GM18868 (cell line): ENCODE measurements around the gene THSD7A.
"Not testable (repeated sequence)": the region's sequence is repeated elsewhere in the genome, so short reads cannot be mapped to it uniquely, and the experiment has no call there.

Experiments
- ATAC-seq: cut with Tn5 transposase; IDR thresholded peaks from one replicate; pipeline ENCODE4 v1.9.1; 2021; ENCODE audit warnings: mild to moderate bottlenecking, moderate library complexity; ENCODE audit not compliant: unreplicated experiment

The THSD7A gene

DNA sequence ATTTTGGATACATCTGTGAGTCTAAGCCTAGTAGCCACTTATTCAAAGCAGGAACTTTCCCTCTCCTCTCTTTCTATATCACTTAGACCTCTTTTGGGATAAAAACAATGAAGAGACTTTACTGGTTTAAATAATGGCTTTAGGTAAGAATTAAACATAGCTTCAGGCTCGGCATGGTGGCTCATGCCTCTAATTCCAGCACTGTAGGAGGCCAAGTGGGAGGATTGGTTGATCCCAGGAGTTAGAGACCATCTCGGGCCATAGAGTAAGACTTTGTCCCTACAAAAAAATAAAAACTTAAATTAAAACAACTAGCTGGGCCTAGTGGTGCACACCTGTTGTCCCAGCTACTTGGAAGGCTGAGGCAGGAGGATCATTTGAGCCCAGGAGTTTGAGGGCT is 304.3 kb downstream of the THSD7A start:
- ATAC-seq: no peak

DNA sequence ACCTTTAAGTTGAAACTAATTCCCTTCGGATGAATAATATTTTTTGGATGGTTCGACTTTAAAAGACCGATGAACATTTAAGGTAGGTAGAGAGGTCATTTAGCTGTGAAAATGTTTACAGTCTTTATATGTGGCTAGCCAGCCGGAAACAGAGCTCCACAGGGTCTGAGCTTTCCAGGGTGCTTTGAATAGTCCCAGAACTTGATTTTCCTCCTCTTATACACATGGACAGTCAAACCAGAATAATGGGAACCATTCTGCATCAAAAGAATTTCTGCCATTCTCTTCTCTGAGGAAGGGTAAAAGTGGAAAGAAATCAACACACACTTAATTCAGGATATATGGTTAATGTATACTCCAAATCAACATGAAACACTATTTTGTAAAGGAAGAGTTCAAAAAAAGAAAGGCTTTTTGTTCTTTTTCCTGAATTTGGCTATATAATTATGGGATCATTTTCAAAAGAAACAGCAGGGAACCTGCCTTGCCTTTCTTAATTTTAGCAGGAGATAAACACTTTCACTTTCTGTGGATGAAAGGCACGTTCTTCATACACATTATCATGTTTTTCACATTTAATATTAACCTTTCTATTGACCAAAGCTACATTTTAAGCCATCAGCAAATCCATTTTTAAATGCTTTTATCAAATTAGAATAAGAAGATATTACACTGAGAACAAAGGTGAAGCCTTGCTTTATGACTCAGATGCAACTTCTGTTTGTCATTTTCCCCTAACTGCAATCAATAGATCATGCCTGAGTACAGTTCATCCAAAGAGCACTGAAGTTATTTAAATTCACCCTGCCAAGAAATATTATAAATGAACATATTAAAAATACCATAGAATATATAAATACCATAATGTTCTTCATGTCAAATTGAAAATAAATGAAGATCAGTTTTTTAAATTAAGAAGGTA is 307.3 kb downstream of the THSD7A start:
- ATAC-seq: no peak

DNA sequence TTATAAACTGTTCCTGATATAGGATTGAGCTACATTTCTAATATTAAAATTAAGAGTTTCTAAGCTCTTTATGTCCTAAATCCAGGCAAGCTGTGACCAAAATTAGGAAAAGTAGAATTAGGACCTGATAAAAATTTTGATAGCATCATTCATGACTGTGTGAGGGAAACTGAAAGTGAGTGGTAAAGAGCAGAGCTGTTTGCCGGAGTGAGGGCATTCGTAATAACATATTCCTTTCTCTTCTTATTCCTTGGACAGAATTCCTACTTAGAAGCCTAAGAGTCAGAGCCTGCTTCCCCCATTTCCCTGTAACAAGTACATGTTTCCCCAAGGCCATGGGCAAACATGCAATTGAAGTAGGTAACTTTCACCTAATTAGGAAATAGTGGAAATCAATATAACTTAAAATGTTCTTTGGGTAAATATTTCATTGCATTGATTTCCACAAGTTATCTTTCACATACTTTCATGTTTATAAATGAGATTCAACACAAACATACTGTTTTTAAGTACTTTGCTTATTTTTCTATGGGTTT is 310.0 kb downstream of the THSD7A start:
- not testable (repeated sequence) for ATAC-seq

DNA sequence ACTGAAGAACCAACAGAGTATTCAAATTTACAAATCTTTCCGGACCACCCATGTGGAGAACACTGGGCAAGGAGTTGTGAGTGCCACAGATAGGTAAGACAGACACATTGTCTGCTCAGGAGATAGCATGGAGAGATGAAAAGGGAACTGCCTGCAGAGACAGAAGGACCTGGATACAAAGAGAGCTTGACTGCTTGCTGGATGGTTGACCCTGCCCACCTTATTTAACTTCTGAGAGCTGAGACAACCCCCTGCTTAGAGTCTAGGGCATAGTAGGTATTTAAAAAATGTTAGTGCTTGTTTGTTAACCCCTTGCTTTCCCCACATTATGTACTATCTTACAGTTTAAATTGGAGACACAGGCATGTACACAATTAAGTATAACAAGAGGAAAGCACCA is 314.1 kb downstream of the THSD7A start:
- no peak for ATAC-seq

DNA sequence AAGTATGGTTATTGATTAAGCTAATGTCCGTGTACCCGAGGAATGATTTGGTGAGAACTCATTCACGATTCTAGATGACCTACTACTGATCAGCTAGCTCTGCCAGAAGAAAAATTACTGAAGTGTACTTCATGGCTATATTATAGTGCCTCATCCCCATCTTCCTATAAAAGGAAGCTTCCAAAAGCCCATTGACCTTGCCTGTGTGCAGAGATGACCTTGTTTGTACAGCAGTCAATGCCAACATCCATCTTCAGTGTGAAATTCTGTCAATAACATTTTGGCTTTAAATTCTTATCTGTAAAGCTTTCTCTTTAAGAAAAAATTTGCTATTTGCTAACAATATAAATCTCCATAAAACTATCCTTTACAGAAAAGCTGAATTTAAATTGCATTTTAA is 315.7 kb downstream of the THSD7A start:
- no peak for ATAC-seq

DNA sequence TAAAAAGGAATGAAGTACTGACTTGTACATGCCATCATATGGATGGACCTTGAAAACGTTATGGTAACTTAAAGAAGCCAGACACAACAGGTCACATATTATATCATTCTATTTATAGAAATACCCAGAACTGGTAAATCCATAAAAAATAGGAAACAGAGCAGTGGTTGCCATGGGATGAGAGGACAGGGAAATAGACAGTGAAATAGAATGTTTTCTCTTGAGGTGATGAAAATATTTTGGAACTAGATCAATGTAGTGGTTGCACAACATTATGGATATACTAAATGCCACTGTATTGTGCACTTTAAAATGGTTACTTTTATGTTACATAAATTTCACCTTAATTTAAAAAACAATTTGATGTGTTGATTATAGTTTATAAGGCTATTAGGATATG is 318.5 kb downstream of the THSD7A start:
- ATAC-seq: no peak

DNA sequence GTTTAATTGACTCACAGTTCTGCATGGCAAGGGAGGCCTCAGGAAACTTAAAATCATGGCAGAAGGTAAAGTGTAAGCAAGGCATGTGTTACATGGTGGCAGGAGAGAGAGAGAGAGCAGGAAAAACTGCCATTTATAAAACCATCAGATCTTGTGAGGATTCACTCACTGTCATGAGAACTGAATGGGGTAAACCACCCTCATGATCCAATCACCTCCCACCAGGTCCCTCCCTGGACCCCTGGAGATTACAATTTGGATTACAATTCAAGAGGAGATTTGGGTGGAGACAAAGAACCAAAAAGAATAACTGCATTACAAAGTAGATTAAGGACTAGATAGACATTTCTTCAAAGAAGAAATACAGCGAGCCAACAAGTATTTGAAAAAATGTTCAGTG is 324.1 kb downstream of the THSD7A start:
- no peak for ATAC-seq

DNA sequence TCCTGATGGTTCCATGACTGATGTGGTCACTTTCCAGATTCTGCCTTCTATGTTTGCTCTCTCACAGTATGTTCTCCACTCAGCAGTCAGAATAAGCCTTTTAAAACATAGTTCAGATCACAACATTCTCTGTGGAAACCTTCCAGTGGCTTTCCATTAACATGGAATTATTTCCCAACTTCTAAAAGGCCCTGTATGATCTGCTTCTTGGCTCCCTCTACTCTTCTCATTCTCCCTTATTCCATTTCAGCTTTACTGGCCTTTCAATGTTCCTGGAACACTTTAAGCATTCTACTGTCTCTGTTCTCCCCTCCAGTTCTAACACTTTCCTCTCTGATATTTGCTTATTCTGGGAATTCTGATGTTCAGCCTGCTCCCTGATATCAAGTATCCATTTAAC is 325.6 kb downstream of the THSD7A start:
- peak; percentile 24 for ATAC-seq

DNA sequence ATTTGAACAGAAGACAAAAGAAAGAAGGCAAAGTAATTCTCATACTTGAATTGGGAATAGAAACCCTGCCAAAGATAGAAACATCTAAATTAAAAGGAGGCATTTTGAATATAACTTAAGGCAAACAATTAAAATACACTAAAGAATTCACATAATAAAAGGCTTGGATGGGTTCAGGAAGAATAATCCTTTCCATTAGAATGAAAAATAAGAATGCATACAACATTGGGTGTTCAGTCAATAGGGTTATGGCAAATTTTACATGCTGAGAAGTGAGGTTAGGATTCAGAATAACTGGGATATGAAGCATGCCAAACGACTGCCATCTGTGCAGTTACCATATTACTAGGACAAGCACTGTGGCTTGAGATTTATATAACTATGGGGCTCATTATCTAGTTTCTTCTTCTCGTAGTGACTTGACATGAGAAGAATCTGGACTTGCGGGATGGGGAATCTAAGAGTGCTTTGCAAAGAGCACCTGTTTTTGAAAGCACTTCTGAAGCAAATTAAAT is 326.5 kb downstream of the THSD7A start:
- ATAC-seq: peak; percentile 33

DNA sequence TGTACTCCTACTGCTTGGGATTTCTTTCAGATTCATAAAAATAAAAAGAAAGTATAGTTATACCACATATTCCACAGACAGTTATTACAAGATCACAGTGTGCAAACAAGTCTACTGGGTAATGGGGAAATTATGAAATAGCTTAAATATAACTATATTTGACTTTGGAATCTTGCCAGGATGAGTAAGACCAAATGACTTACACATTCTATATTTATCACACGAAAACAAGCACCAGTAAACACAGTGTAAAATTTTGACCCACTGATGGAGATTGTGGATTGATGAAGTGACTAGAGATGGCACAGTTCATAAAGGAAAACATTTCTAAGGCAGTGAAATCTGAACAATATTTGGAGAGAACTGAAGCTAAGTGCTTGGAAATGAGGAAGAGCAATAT is 339.7 kb downstream of the THSD7A start:
- ATAC-seq: no peak

DNA sequence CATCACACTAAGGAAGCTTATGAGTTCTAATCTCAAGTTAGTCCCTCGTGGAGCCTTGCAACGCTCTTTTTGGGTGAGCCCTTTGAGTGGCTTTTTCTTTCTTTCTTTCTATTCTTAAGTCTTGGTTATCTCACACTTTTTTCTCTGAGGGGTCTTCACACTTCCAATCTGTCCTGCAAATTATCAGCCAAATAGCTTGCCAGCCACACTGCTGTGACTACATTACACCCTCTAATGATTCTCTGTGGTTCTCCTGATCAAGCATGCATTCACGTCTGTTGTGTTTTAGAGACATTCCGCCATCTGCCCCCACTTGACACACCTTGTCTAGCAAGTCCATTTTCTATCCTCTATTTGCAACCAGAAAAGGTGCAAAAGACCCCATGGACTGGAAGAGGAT is 340.2 kb downstream of the THSD7A start:
- ATAC-seq: no peak

DNA sequence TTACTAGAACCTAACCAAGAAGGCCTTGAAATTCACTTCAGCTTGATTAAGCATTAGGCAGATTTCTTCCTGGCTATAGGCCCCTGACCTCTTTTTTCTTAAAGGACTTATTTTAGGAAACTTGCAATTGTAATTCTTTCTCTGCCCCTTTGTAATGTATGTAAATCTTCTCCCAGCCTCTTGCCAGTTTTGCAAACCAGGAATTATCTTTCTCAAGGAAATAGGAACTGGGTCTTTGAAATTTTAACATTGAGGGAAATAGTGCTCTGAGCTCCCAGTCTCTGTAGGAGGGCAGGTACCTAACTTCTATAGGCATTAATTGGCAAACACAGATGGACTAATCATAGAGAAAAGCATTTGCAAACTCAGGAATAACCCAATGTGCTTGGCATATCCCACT is 342.7 kb downstream of the THSD7A start:
- no peak for ATAC-seq

DNA sequence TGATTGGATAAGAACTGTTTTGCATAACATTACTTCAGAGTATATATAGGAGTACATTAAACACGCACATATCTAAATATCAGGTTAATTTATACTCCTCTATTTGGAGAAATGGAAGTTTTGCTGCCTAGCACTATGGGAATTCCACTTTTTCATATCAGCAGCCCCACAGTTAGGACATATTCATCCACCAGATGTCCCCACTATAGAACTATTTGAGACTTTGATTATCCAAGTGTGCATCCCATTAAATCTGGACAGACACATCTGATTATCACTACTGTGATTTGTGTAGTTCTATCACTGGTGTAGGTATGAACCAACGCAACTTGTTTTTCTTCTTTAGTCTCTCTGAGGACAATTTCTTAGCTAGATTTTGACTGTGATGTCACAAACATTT is 345.7 kb downstream of the THSD7A start:
- no peak for ATAC-seq

DNA sequence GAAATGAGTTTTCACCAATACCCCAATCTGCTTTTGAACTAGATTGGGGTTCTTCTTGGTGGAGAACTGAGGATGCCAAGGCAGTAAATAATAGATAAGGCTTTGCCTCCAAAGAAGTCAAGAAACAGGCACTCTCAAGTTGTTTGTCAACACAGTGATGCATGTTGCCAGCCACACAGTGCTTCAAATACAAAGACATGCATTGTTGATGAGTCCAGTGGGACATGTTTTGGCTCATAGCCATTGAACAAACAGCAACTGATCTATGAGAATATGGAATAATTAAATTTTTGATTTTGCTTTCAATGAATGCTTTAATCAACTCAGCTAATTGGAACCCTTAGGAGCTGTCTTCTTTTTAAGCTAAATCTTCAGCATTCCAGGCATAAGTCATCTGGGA is 346.4 kb downstream of the THSD7A start:
- no peak for ATAC-seq

DNA sequence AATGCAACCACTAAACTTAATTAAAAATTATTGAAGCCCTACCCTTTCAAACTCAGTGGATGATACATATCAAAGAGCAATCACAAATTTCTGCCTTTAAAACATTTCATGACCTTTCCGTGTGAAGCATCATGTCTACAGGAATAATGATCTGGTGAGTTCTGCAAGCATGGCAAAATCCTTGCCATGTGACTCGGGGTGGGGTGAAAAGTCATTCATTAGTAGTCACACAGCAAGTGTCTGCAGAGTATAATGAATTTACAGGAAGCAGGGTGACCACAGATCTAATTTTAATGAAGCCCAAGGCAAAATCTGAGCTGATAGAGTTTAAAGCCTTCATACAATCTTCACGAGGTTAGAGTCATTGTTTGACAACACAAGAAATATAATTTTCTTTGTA is 351.9 kb downstream of the THSD7A start:
- no peak for ATAC-seq

DNA sequence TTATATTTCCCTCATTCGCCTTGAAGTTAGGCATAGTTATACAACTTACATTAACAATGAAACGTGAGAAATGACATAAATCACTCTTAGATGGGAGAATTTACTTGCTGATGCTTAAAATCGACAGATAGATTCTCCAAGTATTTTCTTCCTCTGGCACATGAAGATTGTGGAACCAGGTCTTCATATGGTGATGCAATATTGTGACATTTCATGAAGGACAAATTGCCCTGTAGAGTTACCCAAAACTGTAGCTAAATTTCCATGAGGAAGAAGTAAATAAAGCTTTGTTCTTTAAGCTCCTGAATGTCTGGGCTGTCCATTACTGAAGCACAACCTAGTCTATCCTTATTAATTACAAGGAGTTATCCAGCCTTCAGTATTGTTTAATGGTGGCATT is 353.1 kb downstream of the THSD7A start:
- no peak for ATAC-seq

DNA sequence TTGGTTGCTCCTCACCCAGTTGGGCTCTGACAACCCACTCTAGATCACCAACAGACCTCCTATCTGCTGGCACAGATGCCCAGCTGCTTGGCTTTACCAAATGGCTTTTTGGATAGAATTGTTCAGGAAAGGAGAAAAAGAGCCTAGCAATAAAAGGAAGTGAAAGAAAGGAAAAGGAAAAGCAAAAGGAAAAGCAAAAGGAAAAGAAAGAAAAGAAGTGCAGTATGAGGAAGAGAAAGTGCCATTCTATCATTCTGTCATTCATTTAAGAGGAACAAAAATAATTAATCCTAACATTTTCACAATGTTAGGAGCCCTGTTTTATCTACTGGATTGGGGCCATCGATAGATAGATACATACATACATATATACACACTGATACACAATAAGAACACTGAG is 353.6 kb downstream of the THSD7A start:
- ATAC-seq: no peak

DNA sequence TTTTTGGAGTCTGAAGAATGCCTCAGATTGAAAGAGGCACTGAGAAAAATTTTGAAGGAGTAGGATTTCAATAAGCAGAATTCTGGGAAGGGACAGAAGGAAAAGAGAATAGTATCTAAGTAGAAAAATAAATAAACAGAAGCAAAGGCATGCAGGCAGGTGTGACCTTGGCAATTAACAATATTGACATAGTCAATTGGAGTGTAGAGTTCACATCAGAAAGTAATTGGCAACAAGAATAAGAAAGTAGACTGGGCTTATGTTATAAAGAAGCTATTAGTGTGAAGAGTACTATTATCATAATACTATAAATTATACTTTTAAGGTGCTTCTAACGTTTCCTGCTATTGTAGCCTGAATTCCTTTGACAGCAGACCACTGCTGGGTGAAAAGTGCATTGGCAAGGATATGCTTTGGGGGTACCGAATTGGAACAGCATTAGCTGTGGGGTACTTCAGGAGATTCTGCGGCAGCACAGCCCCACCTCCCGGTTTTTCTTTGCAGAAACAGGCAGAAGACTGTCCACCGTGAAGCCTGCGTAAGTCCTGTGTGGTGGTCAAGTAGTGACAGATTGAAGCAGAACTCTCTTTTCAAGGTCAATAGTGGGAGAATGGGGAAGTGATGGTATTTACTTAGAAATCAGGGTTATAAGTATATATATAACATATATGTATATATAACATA is 357.0 kb downstream of the THSD7A start:
- no peak for ATAC-seq

DNA sequence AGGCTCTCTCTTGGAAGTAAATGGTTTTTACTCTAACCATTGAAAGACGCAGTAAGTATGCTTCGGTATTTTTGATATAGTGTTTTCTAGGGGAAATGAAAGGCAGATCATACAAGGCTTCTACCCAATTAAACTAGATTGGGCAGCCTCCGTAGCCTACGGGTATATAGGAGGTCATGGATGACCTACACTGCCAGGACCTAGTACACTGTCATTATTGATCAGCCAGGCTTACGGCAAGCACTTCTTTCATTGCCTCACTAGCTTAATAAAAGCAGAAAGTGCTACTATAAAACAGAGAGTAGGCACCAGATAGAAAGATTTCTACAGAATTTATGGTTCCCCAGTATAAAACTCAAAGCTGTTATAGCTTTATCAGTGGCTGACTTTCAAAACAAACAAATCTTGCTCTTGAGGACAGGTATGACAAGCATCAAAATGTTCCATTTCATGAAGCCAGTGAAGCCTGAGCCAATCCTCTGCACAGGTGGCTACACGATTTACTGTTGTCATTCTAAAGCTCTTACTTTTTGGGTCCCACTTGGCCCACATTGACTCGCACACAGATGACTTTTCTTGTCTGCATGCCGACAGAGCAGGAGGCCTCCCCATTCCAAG is 358.1 kb downstream of the THSD7A start:
- no peak for ATAC-seq

DNA sequence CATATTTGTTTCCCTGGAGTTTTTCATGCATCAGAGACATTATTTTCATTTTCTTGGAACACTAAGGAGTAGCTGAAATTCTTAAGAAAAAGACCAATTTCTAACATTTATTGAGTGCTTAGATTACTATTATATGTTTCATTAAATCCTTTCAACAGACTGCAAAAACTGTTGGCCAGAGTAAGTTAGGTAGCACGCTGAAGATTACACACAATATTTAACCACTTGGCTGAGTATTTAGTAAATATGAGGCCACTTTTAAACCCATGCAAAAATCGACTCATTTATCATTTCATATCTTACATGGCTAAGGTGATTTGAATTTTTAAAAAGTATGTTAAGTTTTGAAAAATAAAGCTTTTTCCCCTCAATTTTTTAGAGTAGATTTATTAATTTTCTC is 358.8 kb downstream of the THSD7A start:
- ATAC-seq: no peak

DNA sequence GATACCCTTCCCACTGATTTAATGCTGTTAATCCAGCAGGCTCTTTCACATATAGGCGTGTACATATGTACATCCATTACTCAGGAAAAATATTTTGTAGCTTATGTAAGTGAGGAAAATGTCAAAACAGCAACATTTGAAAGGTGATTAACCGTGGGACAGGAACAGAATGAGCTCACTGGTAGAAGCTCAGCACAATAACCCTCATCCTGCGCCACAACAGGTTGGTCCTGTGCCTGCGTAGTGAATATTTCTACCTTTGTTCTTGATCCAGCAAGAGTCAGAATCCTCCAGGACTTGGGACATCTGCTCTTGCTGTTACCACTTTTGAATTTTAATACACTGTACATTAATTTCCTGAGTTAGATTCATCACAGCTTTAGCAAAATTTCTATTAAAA is 359.4 kb downstream of the THSD7A start:
- no peak for ATAC-seq
